ENCODE results near the gene AHCTF1. TPM values are rescaled to one million over a fixed set of nuclear protein-coding genes. Genes with fewer than 3 reads are reported as not detected.
"Not testable (repeated sequence)": the region's sequence is repeated elsewhere in the genome, so short reads cannot be mapped to it uniquely, and the experiment has no call there.

Gene AHCTF1
- total and polyA plus RNA-seq, 2 donors (not counting 3 experiments of a cell fraction or from before 2014, with no cell fraction given), result 5.5 to 32.1 TPM

DNA sequence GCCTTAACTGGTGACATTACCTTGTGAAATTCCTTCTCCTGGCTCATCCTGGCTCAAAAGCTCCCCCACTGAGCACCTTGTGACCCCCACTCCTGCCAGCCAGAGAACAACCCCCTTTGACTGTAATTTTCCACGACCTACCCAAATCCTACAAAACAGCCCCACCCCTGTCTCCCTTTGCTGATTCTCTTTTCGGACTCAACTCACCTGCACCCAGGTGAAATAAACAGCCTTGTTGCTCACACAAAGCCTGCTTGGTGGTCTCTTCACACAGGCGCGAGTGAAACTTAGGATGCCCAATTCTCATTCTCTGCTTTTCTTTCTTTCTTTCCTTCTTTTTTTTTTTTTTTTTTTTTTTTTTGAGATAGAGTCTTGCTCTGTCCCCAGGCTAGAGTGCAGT, 118.4 kb downstream of the AHCTF1 start:
- FAIRE-seq; H3K27ac ChIP-seq (ENCODE audit: insufficient read depth, low read depth, low read length); BruUV-seq (replicated peaks); H3K79me2 ChIP-seq (ENCODE audit: control insufficient read depth, insufficient read depth, low read length); H3K4me2 ChIP-seq (ENCODE audit: insufficient read depth, low read length); H3K9me3 ChIP-seq (replicated peaks; ENCODE audit: control insufficient read depth, insufficient read depth, low read length); H3K36me3 ChIP-seq (ENCODE audit: control insufficient read depth in 2 of 2, extremely low read depth in 1 of 2, insufficient read depth in 2 of 2, low read length in 2 of 2); H3K9me1 ChIP-seq (replicated peaks; ENCODE audit: control insufficient read depth, extremely low read depth, insufficient read depth, low read length); H4K20me1 ChIP-seq (replicated peaks; ENCODE audit: control insufficient read depth, extremely low read depth, insufficient read depth, low read length); H3K27me3 ChIP-seq (ENCODE audit: control insufficient read depth in 2 of 2, insufficient read depth in 2 of 2, low read length in 2 of 2); intact Hi-C loops (cut with micrococcal nuclease); DNase-seq (ENCODE audit: low read depth, low spot score); H3K9ac ChIP-seq (replicated peaks; ENCODE audit: extremely low read depth, insufficient read depth, low read length); H2AFZ ChIP-seq (ENCODE audit: low read depth, low read length); dilution Hi-C loops (cut with MboI; ENCODE audit: extremely low pct_ligation_motif_present, low sequenced_read_pairs); H3K4me3 ChIP-seq (replicated peaks in 1 of 3; ENCODE audit: insufficient read depth in 1 of 3, low read depth in 1 of 3, low read length in 3 of 3); POLR2A ChIA-PET; H3K4me1 ChIP-seq (ENCODE audit: control insufficient read depth, extremely low read depth, insufficient read depth, low read length); CTCF ChIA-PET: not testable (repeated sequence)

- no TSS peak for BruUV-seq (replicated peaks)
- Histone ChIP-seq H3K27ac (ENCODE audit: insufficient read depth, low read depth, low read length) (no peak overlapping the region), H3K4me2 (ENCODE audit: insufficient read depth, low read length) (no peak overlapping the region), H4K20me1 (replicated peaks; ENCODE audit: control insufficient read depth, extremely low read depth, insufficient read depth, low read length) (no peaks in the 10 kb centered on the region), H3K9me1 (replicated peaks; ENCODE audit: control insufficient read depth, extremely low read depth, insufficient read depth, low read length) (no peaks in the 10 kb centered on the region), H3K4me1 (ENCODE audit: control insufficient read depth, extremely low read depth, insufficient read depth, low read length) (no peaks in the 10 kb centered on the region), H3K79me2 (ENCODE audit: control insufficient read depth, insufficient read depth, low read length) (no peaks in the 10 kb centered on the region), H3K36me3 (ENCODE audit: control insufficient read depth in 2 of 2, extremely low read depth in 1 of 2, insufficient read depth in 2 of 2, low read length in 2 of 2) (no peaks in the 10 kb centered on the region), H3K27me3 (ENCODE audit: control insufficient read depth in 2 of 2, insufficient read depth in 2 of 2, low read length in 2 of 2) (peaks cover 2 to 3% of the 10 kb centered on the region in 2 experiments), H3K4me3 (replicated peaks in 1 of 3; ENCODE audit: insufficient read depth in 1 of 3, low read depth in 1 of 3, low read length in 3 of 3) (no peak overlapping the region), H3K9me3 (replicated peaks; ENCODE audit: control insufficient read depth, insufficient read depth, low read length) (no peaks in the 10 kb centered on the region), H3K9ac (replicated peaks; ENCODE audit: extremely low read depth, insufficient read depth, low read length) (no peak overlapping the region), H2AFZ (ENCODE audit: low read depth, low read length) (no peak overlapping the region)
- TF ChIP-seq POLR2A (IDR thresholded peaks at IDR 0.05; ENCODE audit: low read depth, low read length) (no peak), EZH2 (IDR thresholded peaks at IDR 0.05; ENCODE audit: borderline replicate concordance, low read depth, low read length, severe bottlenecking) (no peak), GATA2 (IDR thresholded peaks at IDR 0.05; ENCODE audit: insufficient read depth, insufficient read length, low read depth, low read length) (no peak), MYC (IDR thresholded peaks at IDR 0.05; ENCODE audit: low read depth, low read length) (no peak), JUN (IDR thresholded peaks at IDR 0.05; ENCODE audit: borderline replicate concordance, insufficient read depth, insufficient read length, low read depth) (no peak), POLR2AphosphoS5 (IDR thresholded peaks at IDR 0.05; ENCODE audit: insufficient read depth, low read depth, low read length) (no peak)
- TF ChIP-seq, protein P1, sequence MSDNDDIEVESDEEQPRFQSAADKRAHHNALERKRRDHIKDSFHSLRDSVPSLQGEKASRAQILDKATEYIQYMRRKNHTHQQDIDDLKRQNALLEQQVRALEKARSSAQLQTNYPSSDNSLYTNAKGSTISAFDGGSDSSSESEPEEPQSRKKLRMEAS (IDR thresholded peaks at IDR 0.05; ENCODE audit: insufficient read depth, insufficient read length), result no peak
- TF ChIP-seq, protein P2, sequence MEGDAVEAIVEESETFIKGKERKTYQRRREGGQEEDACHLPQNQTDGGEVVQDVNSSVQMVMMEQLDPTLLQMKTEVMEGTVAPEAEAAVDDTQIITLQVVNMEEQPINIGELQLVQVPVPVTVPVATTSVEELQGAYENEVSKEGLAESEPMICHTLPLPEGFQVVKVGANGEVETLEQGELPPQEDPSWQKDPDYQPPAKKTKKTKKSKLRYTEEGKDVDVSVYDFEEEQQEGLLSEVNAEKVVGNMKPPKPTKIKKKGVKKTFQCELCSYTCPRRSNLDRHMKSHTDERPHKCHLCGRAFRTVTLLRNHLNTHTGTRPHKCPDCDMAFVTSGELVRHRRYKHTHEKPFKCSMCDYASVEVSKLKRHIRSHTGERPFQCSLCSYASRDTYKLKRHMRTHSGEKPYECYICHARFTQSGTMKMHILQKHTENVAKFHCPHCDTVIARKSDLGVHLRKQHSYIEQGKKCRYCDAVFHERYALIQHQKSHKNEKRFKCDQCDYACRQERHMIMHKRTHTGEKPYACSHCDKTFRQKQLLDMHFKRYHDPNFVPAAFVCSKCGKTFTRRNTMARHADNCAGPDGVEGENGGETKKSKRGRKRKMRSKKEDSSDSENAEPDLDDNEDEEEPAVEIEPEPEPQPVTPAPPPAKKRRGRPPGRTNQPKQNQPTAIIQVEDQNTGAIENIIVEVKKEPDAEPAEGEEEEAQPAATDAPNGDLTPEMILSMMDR (IDR thresholded peaks at IDR 0.05; ENCODE audit: extremely low read depth in 1 of 2, insufficient read depth in 1 of 2, low read depth in 1 of 2, low read length in 2 of 2), result no peak
- DNase-seq (ENCODE audit: low read depth, low spot score), result no peak
- ChIA-PET CTCF (no interaction called here), POLR2A (no interaction called here)
- intact Hi-C loops (cut with micrococcal nuclease) (no loop called here), dilution Hi-C loops (cut with MboI; ENCODE audit: extremely low pct_ligation_motif_present, low sequenced_read_pairs) (no loop called here)
- FAIRE-seq, result no peak
Observed at GRCh38 chr1:246811985-246812384, 119.8 kb downstream of the AHCTF1 start.

Data from endothelial cell of umbilical vein (primary cell).